GM23338 (cell line): ENCODE data around the gene EPHA5. TPM values are rescaled to one million over a fixed set of nuclear protein-coding genes. Genes with fewer than 3 reads are reported as not detected.

Source experiments
- ATAC-seq: fragments of 200-7000 bp; cut with Tn5 transposase; 3 replicates; pipeline ENCODE4 v1.9.1; 2020
- DNase-seq: peaks from one replicate; pipeline ENCODE4 v3.0.0-alpha.2; 2015; ENCODE audit warnings: low spot score
- H2AFZ ChIP-seq: fragments of 200-600 bp; sonication (generic); 2 replicates; pipeline ENCODE4 v1.8.0; 2016; ENCODE audit warnings: antibody characterized with exemption, mild to moderate bottlenecking, moderate library complexity
- H3F3A ChIP-seq: fragments of 200-600 bp; sonication (generic); replicated peaks from 2 replicates; pipeline ENCODE4 v1.8.0; 2017; ENCODE audit warnings: antibody characterized with exemption, mixed run types, low read depth
- H3K27ac ChIP-seq: fragments of 200-600 bp; sonication (generic); 2 replicates; pipeline ENCODE4 v1.6.1; 2016; ENCODE audit warnings: low read depth
- H3K27me3 ChIP-seq: fragments of 200-600 bp; sonication (generic); 2 replicates; pipeline ENCODE4 v1.8.0; 2016; ENCODE audit warnings: mild to moderate bottlenecking, mixed run types, moderate library complexity; ENCODE audit not compliant: insufficient read depth
- H3K36me3 ChIP-seq: fragments of 200-600 bp; sonication (generic); 2 replicates; pipeline ENCODE4 v1.8.0; 2016; ENCODE audit warnings: mild to moderate bottlenecking; ENCODE audit not compliant: insufficient read depth
- H3K4me1 ChIP-seq: fragments of 200-600 bp; sonication (generic); 2 replicates; pipeline ENCODE4 v1.8.0; 2016; ENCODE audit warnings: mild to moderate bottlenecking, moderate library complexity; ENCODE audit not compliant: insufficient read depth
- H3K4me2 ChIP-seq: fragments of 200-600 bp; sonication (generic); 2 replicates; pipeline ENCODE4 v1.7.1; 2017; ENCODE audit warnings: mixed run types
- H3K4me3 ChIP-seq: fragments of 200-600 bp; sonication (generic); 2 replicates; pipeline ENCODE4 v1.6.1; 2016; ENCODE audit warnings: mixed run types
- H3K79me2 ChIP-seq: fragments of 200-600 bp; sonication (generic); replicated peaks from 2 replicates; pipeline ENCODE4 v1.8.0; 2017; ENCODE audit warnings: mild to moderate bottlenecking; ENCODE audit not compliant: insufficient read depth
- H3K9me2 ChIP-seq: fragments of 200-600 bp; sonication (generic); 2 replicates; pipeline ENCODE4 v1.8.0; 2017; ENCODE audit not compliant: insufficient read depth
- H4K20me1 ChIP-seq: fragments of 200-600 bp; sonication (generic); replicated peaks from 2 replicates; pipeline ENCODE4 v1.8.0; 2017; ENCODE audit warnings: mild to moderate bottlenecking; ENCODE audit not compliant: insufficient read depth
- H3K27ac Mint-ChIP-seq: 2 replicates; pipeline ENCODE4 v1.8.0; 2020; ENCODE audit warnings: inconsistent platforms, mild to moderate bottlenecking, moderate library complexity, mixed read lengths
- H3K27me3 Mint-ChIP-seq: 3 replicates; pipeline ENCODE4 v1.8.0; 2022; ENCODE audit warnings: low read depth, mild to moderate bottlenecking, moderate library complexity, mixed read lengths, inconsistent platforms; ENCODE audit not compliant: insufficient read depth, poor library complexity
- H3K36me3 Mint-ChIP-seq: 3 replicates; pipeline ENCODE4 v1.8.0; 2021; ENCODE audit warnings: low read depth, mild to moderate bottlenecking, inconsistent platforms, moderate library complexity, mixed read lengths
- H3K4me1 Mint-ChIP-seq: 3 replicates; pipeline ENCODE4 v1.8.0; 2020; ENCODE audit warnings: mild to moderate bottlenecking, inconsistent platforms, mixed read lengths
- H3K4me3 Mint-ChIP-seq: 3 replicates; pipeline ENCODE4 v1.8.0; 2021; ENCODE audit warnings: moderate library complexity, mild to moderate bottlenecking, inconsistent platforms, mixed read lengths
- H3K9me3 Mint-ChIP-seq: 3 replicates; pipeline ENCODE4 v1.8.0; 2020; ENCODE audit warnings: moderate library complexity, mild to moderate bottlenecking, inconsistent platforms, mixed read lengths
- CREB1 ChIP-seq: fragments of 250-450 bp; sonication (Bioruptor Pico); IDR thresholded peaks from 2 replicates; pipeline ENCODE4 v1.5.0; 2020; ENCODE audit warnings: low read depth, mild to moderate bottlenecking, moderate library complexity
- EZH2 ChIP-seq: fragments of 200-600 bp; sonication (generic); IDR thresholded peaks from one replicate; pipeline ENCODE4 v1.8.0; 2017; ENCODE audit warnings: antibody characterized with exemption, mild to moderate bottlenecking, low read depth; ENCODE audit not compliant: unreplicated experiment
- EZH2phosphoT487 ChIP-seq: fragments of 200-600 bp; sonication (generic); IDR thresholded peaks from one replicate; pipeline ENCODE4 v1.8.1; 2018; ENCODE audit warnings: antibody characterized with exemption; ENCODE audit not compliant: unreplicated experiment
- JUNB ChIP-seq: IDR thresholded peaks from one replicate; pipeline ENCODE4 v1.6.1; 2016; ENCODE audit warnings: antibody characterized with exemption; ENCODE audit not compliant: unreplicated experiment
- POLR2AphosphoS5 ChIP-seq: IDR thresholded peaks from 2 replicates; pipeline ENCODE4 v1.6.1; 2016; ENCODE audit warnings: antibody characterized with exemption, low read depth
- STAT1 ChIP-seq: IDR thresholded peaks from one replicate; pipeline ENCODE4 v1.6.1; 2016; ENCODE audit warnings: antibody characterized with exemption; ENCODE audit not compliant: unreplicated experiment
- ZNF114 ChIP-seq: fragments of 250-450 bp; sonication (Bioruptor Pico); IDR thresholded peaks from 2 replicates; pipeline ENCODE4 v1.5.0; 2020; ENCODE audit warnings: mild to moderate bottlenecking, moderate library complexity
- ZNF331 ChIP-seq: fragments of 250-450 bp; sonication (Bioruptor Pico); IDR thresholded peaks from 2 replicates; pipeline ENCODE4 v1.5.0; 2020; ENCODE audit warnings: low read depth, mild to moderate bottlenecking, moderate library complexity
- polyA plus RNA-seq: library from polyadenylated mRNA; unstranded; fragments of >200 nt; fragmentation: Nextera tagmentation; extraction: Ambion mirVana; gene quantifications from 2 replicates; pipeline ENCODE4 v1.2.1, GENCODE V29; 2016
- total RNA-seq: library from RNA; depleted of rRNA; stranded (reverse); fragments of >200 nt; shearing (Covaris generic); gene quantifications from 2 replicates; pipeline ENCODE4 v1.2.3, GENCODE V29; 2014
- TF ChIP-seq, protein P1 (sequence below): IDR thresholded peaks from 2 replicates; pipeline ENCODE4 v1.6.1; 2016; ENCODE audit warnings: antibody characterized with exemption
- TF ChIP-seq, protein P2 (sequence below): fragments of 250-450 bp; sonication (Bioruptor Pico); IDR thresholded peaks from 2 replicates; pipeline ENCODE4 v1.5.0; 2020; ENCODE audit warnings: mild to moderate bottlenecking, moderate library complexity
- TF ChIP-seq, protein P3 (sequence below): IDR thresholded peaks from one replicate; pipeline ENCODE4 v1.6.1; 2018; ENCODE audit warnings: antibody characterized with exemption; ENCODE audit not compliant: unreplicated experiment

EPHA5 gene
- total and polyA plus RNA-seq, 2 experiments from 2014 or later: 0.05 to 0.24 TPM

DNA sequence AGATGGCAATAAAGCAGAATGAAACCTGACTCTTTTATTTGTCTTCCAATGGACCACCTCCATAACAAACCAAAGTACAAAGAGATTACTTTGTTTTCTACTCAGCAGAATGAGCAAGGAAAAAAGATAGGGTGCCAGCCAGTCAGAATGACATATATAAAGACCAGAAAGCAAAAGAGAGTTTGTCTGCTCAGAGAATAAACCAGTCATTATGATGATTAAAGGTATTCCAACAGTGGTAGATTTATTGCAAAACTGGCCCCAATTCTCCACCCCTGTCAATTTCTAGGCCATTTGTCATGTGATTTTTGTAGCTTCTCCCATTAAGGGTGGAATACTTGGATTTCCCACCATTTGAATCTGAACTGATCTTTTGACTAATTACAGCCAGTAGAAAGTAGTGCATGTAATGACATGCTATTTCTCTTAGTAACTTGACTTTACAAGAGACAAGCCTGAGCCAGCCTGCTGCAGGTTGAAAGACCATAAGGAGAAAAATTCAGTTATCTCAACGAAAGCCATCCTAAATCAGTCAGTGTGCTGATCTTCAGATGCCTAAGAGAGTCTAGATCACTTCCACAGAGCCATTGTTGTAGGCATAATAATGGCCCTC lies 203.1 kb downstream of the EPHA5 start (continued):
- no peak for TF ChIP-seq ZNF114 (CRISPR knock-in tag)
- TF ChIP-seq ZNF331 (CRISPR knock-in tag): no peak
- TF ChIP-seq, protein P1, sequence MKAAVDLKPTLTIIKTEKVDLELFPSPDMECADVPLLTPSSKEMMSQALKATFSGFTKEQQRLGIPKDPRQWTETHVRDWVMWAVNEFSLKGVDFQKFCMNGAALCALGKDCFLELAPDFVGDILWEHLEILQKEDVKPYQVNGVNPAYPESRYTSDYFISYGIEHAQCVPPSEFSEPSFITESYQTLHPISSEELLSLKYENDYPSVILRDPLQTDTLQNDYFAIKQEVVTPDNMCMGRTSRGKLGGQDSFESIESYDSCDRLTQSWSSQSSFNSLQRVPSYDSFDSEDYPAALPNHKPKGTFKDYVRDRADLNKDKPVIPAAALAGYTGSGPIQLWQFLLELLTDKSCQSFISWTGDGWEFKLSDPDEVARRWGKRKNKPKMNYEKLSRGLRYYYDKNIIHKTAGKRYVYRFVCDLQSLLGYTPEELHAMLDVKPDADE: no peak
- no peak for TF ChIP-seq STAT1
- no peak for TF ChIP-seq EZH2phosphoT487
- no peak for TF ChIP-seq POLR2AphosphoS5

DNA sequence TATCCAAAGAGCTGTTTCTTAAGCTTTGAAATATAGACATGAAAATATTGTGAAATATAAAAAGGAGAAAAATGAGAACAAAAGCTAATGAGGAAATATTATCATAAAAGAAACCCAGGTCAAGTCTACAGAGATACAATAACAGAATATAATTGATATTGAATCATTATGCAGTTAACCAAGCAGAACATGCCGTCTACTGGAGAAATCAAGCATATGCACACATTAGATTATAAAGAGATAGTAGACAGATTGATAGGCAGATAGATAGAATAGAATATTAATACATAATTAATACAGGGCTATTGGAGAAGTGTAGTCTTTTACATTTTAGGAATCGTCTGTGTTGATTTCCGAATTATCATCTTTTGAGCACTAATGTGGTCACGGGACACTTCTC lies 208.5 kb downstream of the EPHA5 start:
- ATAC-seq: no peak
- Mint-ChIP-seq H3K9me3 (no peaks in the 10 kb centered on the region), H3K36me3 (no peaks in the 10 kb centered on the region), H3K27me3 (no peaks in the 10 kb centered on the region), H3K27ac (no peak overlapping the region), H3K4me3 (no peak overlapping the region), H3K4me1 (peaks cover 4% of the 10 kb centered on the region)
- H3K27me3 ChIP-seq: no peaks in the 10 kb centered on the region
- no peak overlapping the region for H3K4me3 ChIP-seq
- TF ChIP-seq STAT1 (no peak), POLR2AphosphoS5 (no peak), CREB1 (no peak), ZNF114 (CRISPR knock-in tag) (no peak), JUNB (no peak), ZNF331 (CRISPR knock-in tag) (no peak), EZH2 (no peak)
- TF ChIP-seq, protein P2, sequence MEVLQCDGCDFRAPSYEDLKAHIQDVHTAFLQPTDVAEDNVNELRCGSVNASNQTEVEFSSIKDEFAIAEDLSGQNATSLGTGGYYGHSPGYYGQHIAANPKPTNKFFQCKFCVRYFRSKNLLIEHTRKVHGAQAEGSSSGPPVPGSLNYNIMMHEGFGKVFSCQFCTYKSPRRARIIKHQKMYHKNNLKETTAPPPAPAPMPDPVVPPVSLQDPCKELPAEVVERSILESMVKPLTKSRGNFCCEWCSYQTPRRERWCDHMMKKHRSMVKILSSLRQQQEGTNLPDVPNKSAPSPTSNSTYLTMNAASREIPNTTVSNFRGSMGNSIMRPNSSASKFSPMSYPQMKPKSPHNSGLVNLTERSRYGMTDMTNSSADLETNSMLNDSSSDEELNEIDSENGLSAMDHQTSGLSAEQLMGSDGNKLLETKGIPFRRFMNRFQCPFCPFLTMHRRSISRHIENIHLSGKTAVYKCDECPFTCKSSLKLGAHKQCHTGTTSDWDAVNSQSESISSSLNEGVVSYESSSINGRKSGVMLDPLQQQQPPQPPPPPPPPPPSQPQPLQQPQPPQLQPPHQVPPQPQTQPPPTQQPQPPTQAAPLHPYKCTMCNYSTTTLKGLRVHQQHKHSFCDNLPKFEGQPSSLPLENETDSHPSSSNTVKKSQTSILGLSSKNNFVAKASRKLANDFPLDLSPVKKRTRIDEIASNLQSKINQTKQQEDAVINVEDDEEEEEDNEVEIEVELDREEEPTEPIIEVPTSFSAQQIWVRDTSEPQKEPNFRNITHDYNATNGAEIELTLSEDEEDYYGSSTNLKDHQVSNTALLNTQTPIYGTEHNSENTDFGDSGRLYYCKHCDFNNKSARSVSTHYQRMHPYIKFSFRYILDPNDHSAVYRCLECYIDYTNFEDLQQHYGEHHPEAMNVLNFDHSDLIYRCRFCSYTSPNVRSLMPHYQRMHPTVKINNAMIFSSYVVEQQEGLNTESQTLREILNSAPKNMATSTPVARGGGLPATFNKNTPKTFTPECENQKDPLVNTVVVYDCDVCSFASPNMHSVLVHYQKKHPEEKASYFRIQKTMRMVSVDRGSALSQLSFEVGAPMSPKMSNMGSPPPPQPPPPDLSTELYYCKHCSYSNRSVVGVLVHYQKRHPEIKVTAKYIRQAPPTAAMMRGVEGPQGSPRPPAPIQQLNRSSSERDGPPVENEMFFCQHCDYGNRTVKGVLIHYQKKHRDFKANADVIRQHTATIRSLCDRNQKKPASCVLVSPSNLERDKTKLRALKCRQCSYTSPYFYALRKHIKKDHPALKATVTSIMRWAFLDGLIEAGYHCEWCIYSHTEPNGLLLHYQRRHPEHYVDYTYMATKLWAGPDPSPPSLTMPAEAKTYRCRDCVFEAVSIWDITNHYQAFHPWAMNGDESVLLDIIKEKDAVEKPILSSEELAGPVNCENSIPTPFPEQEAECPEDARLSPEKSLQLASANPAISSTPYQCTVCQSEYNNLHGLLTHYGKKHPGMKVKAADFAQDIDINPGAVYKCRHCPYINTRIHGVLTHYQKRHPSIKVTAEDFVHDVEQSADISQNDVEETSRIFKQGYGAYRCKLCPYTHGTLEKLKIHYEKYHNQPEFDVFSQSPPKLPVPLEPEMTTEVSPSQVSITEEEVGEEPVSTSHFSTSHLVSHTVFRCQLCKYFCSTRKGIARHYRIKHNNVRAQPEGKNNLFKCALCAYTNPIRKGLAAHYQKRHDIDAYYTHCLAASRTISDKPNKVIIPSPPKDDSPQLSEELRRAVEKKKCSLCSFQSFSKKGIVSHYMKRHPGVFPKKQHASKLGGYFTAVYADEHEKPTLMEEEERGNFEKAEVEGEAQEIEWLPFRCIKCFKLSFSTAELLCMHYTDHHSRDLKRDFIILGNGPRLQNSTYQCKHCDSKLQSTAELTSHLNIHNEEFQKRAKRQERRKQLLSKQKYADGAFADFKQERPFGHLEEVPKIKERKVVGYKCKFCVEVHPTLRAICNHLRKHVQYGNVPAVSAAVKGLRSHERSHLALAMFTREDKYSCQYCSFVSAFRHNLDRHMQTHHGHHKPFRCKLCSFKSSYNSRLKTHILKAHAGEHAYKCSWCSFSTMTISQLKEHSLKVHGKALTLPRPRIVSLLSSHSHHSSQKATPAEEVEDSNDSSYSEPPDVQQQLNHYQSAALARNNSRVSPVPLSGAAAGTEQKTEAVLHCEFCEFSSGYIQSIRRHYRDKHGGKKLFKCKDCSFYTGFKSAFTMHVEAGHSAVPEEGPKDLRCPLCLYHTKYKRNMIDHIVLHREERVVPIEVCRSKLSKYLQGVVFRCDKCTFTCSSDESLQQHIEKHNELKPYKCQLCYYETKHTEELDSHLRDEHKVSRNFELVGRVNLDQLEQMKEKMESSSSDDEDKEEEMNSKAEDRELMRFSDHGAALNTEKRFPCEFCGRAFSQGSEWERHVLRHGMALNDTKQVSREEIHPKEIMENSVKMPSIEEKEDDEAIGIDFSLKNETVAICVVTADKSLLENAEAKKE (CRISPR knock-in tag): no peak
- TF ChIP-seq, protein P1: no peak
- TF ChIP-seq, protein P3, sequence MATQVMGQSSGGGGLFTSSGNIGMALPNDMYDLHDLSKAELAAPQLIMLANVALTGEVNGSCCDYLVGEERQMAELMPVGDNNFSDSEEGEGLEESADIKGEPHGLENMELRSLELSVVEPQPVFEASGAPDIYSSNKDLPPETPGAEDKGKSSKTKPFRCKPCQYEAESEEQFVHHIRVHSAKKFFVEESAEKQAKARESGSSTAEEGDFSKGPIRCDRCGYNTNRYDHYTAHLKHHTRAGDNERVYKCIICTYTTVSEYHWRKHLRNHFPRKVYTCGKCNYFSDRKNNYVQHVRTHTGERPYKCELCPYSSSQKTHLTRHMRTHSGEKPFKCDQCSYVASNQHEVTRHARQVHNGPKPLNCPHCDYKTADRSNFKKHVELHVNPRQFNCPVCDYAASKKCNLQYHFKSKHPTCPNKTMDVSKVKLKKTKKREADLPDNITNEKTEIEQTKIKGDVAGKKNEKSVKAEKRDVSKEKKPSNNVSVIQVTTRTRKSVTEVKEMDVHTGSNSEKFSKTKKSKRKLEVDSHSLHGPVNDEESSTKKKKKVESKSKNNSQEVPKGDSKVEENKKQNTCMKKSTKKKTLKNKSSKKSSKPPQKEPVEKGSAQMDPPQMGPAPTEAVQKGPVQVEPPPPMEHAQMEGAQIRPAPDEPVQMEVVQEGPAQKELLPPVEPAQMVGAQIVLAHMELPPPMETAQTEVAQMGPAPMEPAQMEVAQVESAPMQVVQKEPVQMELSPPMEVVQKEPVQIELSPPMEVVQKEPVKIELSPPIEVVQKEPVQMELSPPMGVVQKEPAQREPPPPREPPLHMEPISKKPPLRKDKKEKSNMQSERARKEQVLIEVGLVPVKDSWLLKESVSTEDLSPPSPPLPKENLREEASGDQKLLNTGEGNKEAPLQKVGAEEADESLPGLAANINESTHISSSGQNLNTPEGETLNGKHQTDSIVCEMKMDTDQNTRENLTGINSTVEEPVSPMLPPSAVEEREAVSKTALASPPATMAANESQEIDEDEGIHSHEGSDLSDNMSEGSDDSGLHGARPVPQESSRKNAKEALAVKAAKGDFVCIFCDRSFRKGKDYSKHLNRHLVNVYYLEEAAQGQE: no peak
- DNase-seq: no peak
- H2AFZ ChIP-seq: no peak overlapping the region
- 0 out of 2 replicates have a peak, but pooled peaks cover 2% of the 10 kb centered on the region for H3K4me1 ChIP-seq
- no peak overlapping the region for H3K27ac ChIP-seq
- H3F3A ChIP-seq: no peaks in the 10 kb centered on the region
- no peaks in the 10 kb centered on the region for H3K36me3 ChIP-seq
- H3K9me2 ChIP-seq: peaks cover 4% of the 10 kb centered on the region; the same call in 1 of the 2 replicates
- H3K4me2 ChIP-seq: no peak overlapping the region
- no peaks in the 10 kb centered on the region for H3K79me2 ChIP-seq
- no peaks in the 10 kb centered on the region for H4K20me1 ChIP-seq
